Activated effector memory CD4-positive, alpha-beta T cell treated with Interleukin-2 at 50 U/mL for 16 hours (primary cell): ENCODE measurements around the gene CDH15.
"Not testable (repeated sequence)": the region's sequence is repeated elsewhere in the genome, so short reads cannot be mapped to it uniquely, and the experiment has no call there.

Source experiments
- DNase-seq: peaks from one replicate; pipeline ENCODE4 v3.0.0-alpha.2; 2020

CDH15 gene

GRCh38 chr16:89173174-89173921, 1.8 kb downstream of the CDH15 start:
- DNase-seq: no peak

GRCh38 chr16:89174055-89174827, 2.7 kb downstream of the CDH15 start:
- no peak for DNase-seq

DNA sequence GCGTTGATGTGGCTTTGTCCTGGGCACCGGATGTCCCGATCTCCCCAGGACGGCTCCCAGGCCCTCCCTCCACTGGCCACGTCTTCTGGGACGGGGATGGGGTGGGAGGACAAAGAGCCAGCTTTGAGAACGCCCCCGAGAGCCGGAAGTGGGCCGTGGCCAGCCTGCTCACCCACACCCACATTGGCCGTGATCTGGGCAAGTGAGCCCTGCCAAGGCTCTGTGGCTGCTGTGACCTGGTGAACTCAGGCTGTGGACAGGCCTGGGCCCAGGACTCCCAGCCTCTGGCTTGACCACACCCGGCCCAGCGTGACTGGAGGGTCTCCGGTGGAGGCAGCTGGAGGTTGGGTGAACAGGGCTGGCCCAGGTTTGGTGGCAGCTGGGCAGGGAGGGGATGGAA, 3.3 kb downstream of the CDH15 start:
- DNase-seq: no peak

GRCh38 chr16:89175280-89176146, 4.0 kb downstream of the CDH15 start:
- no peak for DNase-seq

GRCh38 chr16:89176147-89176690, 4.7 kb downstream of the CDH15 start:
- no peak for DNase-seq

DNA sequence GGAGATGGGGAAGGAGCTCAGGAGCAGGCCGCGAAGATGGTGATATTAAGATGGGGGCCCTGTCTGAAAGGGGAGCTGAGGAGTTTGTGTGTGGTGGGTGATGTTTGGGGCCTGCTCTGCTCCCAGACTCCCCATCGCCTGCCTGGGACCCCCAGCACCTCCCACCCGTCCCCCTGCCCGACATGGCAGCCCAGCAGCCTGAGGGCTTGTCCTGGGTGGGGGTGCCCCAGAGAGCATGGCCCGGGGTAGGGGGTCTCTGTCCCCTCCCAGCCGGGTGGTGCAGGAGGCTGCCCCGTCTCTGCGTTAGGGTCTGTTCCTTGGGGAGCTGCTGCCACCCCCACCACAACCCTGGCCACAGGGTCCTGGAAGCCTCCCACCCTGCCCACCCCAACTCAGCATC, 5.2 kb downstream of the CDH15 start:
- DNase-seq: no peak

DNA sequence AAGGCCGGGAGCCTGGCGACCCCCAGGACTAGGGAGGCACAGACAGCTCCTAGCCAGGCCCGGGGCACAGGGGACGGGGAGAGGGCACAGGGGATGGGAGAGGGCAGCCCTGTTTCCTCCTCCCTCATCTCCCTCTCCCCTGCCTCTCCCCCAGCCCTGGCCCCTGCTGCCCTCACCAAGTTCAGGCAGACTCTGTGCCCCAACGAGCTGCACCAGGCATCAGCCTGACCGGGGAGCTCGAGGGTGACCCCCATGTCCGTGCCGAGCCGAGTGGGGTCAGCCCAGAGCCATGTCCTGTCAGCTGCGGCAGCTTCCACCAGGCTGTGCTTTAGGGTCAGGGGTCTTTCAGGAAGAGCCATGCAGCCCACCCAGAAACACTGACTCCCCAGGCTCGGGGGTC, 6.0 kb downstream of the CDH15 start:
- no peak for DNase-seq

DNA sequence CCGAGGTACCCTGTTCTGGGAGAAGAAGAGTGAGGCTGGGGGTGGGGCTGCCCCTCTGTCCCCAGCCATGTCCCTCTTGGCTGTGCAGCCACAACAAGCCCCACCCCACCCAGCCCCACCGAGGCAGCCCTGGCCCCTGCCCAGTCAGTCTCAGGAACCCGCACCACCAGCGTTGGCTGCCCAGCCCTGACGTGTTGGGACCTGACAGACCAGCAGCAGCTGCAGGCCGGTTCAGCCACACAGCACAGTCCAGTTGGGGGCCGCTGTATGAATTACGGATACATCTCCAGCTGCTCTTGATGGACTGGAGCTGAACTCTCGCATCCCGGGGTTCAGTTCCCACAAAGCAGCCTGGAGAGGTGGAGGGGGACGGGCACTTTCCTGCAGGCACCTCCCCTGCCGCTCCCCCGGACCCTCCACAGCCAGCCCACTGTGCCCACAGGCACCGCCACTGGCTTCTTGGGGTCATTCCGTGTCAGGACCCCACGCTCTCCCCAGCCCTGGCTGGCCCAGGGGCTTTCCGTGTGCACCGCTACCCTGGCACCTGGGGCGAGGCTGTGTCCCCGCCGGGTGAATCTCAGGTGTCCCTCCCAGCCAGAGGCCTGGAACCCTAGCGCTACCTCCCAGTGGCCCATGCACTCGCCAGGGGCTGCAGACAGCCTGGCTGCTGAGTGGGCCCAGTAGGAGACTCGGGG, 7.1 kb downstream of the CDH15 start:
- no peak for DNase-seq

- DNase-seq: no peak
These were observed 7.6 kb downstream of the CDH15 start for GRCh38 chr16:89179148-89179484.

- DNase-seq: no peak
These were observed 8.2 kb downstream of the CDH15 start for GRCh38 chr16:89179656-89180315.

DNA sequence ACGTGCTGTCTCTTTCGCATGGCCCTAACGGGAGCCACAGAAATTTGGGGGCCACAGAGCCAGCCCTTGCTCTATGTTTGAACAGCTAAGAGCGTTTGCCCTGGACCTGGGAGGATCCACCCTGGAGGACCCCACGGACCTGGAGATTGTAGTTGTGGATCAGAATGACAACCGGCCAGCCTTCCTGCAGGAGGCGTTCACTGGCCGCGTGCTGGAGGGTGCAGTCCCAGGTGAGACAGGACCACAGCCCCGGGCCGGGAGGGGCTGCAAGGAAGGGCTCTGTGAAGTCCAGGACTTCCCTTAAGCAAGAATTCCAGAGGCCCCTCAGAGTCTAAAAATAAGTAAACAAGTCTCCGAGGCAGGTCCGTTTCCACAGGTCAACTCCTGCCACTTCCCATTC, 11.9 kb downstream of the CDH15 start:
- no peak for DNase-seq

GRCh38 chr16:89183975-89184676, 12.6 kb downstream of the CDH15 start:
- no peak for DNase-seq

GRCh38 chr16:89184677-89184932, 13.1 kb downstream of the CDH15 start:
- DNase-seq: no peak

DNA sequence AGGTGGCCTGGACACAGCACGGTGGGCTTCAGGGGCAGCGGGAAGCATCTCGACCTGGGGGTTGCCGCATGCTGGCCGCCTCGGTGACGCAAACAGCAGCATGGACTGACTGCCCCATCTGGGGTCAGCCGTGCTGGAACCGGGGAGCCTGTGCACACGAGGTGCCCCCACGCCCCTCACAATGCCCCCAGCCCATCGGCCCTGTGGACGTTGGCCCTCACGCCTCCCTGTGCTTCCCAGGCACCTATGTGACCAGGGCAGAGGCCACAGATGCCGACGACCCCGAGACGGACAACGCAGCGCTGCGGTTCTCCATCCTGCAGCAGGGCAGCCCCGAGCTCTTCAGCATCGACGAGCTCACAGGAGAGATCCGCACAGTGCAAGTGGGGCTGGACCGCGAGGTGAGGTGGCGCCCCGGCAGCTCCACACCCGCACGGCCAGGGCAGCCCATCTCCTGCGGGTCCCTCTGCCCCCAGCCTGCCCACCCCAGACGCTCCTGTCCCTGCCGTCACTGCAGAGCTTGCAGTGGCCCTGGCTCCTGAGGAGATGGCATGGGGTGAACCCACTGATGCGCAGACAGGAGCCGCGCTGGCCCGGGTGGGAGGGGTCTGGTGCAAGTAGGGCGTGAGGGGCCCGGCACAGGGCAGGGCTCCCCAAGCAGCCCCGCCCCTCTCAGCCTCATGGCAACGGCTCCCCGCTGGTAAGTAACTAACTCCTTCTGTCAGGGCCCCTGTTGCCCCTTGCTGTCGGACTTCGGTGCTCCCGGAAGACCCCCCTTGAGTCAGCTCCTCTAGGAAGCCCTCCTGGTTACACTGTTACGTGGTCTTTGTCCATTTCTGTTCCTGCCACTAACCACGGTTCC, 13.6 kb downstream of the CDH15 start:
- no peak for DNase-seq

GRCh38 chr16:89185887-89186592, 14.5 kb downstream of the CDH15 start:
- not testable (repeated sequence) for DNase-seq

DNA sequence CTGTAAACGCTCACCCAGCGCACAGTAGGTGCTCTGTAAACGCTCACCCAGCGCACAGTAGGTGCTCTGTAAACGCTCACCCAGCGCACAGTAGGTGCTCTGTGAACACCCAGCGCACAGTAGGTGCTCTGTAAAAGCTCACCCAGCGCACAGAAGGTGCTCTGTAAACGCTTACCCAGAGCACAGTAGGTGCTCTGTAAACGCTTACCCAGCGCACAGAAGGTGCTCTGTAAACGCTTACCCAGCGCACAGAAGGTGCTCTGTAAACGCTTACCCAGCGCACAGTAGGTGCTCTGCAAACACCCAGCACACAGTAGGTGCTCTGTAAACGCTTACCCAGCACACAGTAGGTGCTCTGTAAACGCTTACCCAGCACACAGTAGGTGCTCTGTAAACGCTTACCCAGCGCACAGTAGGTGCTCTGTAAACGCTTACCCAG, 15.1 kb downstream of the CDH15 start:
- not testable (repeated sequence) for DNase-seq

DNA sequence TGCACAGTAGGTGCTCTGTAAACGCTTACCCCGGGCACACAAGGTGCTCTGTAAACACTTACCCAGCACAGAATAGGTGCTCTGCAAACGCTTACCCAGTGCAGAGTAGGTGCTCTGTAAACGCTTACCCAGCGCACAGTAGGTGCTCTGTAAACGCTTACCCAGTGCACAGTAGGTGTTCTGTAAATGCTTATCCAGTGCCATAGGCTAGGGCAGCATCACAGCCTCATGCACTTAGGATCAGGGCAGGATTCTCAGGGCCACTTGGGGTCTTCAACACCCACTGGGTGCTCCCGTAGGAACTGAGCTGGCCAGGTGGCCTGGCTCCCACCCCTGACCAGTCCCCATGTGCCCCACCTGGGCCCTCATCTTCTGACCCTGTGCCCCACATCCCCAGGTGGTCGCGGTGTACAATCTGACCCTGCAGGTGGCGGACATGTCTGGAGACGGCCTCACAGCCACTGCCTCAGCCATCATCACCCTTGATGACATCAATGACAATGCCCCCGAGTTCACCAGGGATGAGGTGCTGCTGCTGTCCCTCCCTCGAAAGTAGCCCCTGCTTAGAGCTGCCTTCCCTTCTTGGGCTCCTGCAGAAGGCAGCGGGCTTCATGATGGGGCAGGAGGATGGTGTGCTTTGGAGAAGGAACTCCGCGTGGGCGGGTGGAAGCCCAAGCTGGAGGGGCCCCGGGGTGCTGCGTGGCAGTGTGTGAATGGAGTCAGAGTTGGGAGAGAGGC, 15.7 kb downstream of the CDH15 start:
- no peak for DNase-seq

DNA sequence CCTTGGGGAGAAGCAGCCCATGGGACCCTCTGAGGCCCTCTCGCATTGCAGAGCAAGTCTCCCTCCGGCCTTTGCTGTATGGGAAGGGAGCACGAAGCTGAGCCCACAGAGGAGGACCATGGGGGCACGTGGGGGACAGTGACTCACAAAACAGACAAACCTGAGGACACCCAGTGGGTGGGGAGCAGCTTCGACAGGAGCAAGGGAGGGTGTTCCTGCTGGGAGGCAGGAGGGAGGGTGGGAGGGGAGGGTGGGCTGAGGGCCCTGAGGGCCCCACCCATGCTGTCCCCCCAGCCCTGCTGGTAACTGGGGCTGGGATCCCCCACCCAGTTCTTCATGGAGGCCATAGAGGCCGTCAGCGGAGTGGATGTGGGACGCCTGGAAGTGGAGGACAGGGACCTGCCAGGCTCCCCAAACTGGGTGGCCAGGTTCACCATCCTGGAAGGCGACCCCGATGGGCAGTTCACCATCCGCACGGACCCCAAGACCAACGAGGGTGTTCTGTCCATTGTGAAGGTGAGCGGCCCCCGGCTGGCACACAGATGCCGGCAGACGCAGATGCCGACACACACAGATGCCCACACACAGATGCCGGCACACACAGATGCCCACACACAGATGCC, 16.3 kb downstream of the CDH15 start:
- no peak for DNase-seq
